OCI-LY7 (cell line): ENCODE measurements around the gene RNF224. TPM values are rescaled to one million over a fixed set of nuclear protein-coding genes. Genes with fewer than 3 reads are reported as not detected.

Experiments used
- BruUV-seq: library from RNA; stranded (reverse); fragments of 400-500 nt; replicated peaks from 2 replicates; lab custom pipeline; 2021; lab: Mats Ljungman, UMichigan
- CTCF ChIA-PET: fragments of 300-600 bp; sonication (Branson Sonifier 250); formaldehyde crosslinking; loops from one replicate; lab custom pipeline; 2022; ENCODE audit warnings: antibody characterized with exemption; ENCODE audit not compliant: unreplicated experiment; lab: Charles Lee
- POLR2A ChIA-PET: fragments of 300-600 bp; sonication (Branson Sonifier 250); formaldehyde crosslinking; loops from one replicate; lab custom pipeline; 2022; ENCODE audit warnings: antibody characterized with exemption; lab: Charles Lee
- DNase-seq: peaks from one replicate; pipeline ENCODE4 v3.0.0-alpha.2; 2015; ENCODE audit warnings: low spot score
- H2AFZ ChIP-seq: fragments of 200-600 bp; sonication (generic), shearing (Covaris generic); 2 replicates; pipeline ENCODE4 v1.6.1; 2014; ENCODE audit warnings: mild to moderate bottlenecking, antibody characterized with exemption, low read length, moderate library complexity
- H3K27ac ChIP-seq: fragments of 200-600 bp; sonication (generic); 2 replicates; pipeline ENCODE4 v1.5.1; 2014; ENCODE audit warnings: mixed run types, low read depth, mild to moderate bottlenecking, moderate library complexity, low read length, inconsistent platforms; ENCODE audit not compliant: poor library complexity, severe bottlenecking
- H3K36me3 ChIP-seq: fragments of 200-600 bp; sonication (generic); 2 replicates; pipeline ENCODE4 v1.6.1; 2014; ENCODE audit warnings: mild to moderate bottlenecking, antibody characterized with exemption, low read length, moderate library complexity, mixed read lengths; ENCODE audit not compliant: insufficient read depth
- H3K4me1 ChIP-seq: fragments of 200-600 bp; sonication (generic); 2 replicates; pipeline ENCODE4 v1.5.1; 2014; ENCODE audit warnings: mild to moderate bottlenecking, low read length; ENCODE audit not compliant: insufficient read depth, poor library complexity, severe bottlenecking
- H3K4me2 ChIP-seq: fragments of 200-600 bp; sonication (generic); 2 replicates; pipeline ENCODE4 v1.6.1; 2014; ENCODE audit warnings: mild to moderate bottlenecking, low read length
- H3K4me3 ChIP-seq: fragments of 200-600 bp; sonication (generic); 2 replicates; pipeline ENCODE4 v1.5.1; 2014; ENCODE audit warnings: mild to moderate bottlenecking, low read depth, low read length; ENCODE audit not compliant: poor library complexity, severe bottlenecking
- H3K79me2 ChIP-seq: fragments of 200-600 bp; sonication (generic); 2 replicates; pipeline ENCODE4 v1.6.1; 2016; ENCODE audit warnings: low read depth, mild to moderate bottlenecking, low read length, moderate library complexity, mixed read lengths; ENCODE audit not compliant: insufficient read depth
- H3K9me2 ChIP-seq: fragments of 200-600 bp; sonication (generic); 2 replicates; pipeline ENCODE4 v1.6.1; 2016; ENCODE audit warnings: mild to moderate bottlenecking, low read length, mixed read lengths; ENCODE audit not compliant: insufficient read depth
- H3K9me3 ChIP-seq: fragments of 200-600 bp; sonication (generic); 2 replicates; pipeline ENCODE4 v1.6.1; 2014; ENCODE audit warnings: mild to moderate bottlenecking, mixed run types, low read length, mixed read lengths
- H4K20me1 ChIP-seq: fragments of 200-600 bp; sonication (generic); 2 replicates; pipeline ENCODE4 v1.6.1; 2014; ENCODE audit warnings: mild to moderate bottlenecking, antibody characterized with exemption, low read length, moderate library complexity, mixed read lengths; ENCODE audit not compliant: insufficient read depth
- CTCF ChIP-seq: fragments of 200-600 bp; sonication (generic); conservative IDR thresholded peaks from 2 replicates; pipeline ENCODE4 v1.5.1; 2014; ENCODE audit warnings: mild to moderate bottlenecking, antibody characterized with exemption, low read length, moderate library complexity, mixed read lengths
- EZH2phosphoT487 ChIP-seq: fragments of 200-600 bp; sonication (generic); IDR thresholded peaks from 2 replicates; pipeline ENCODE4 v1.6.1; 2018; ENCODE audit warnings: low read depth, borderline replicate concordance, mild to moderate bottlenecking, mixed run types, antibody characterized with exemption, low read length, moderate library complexity, mixed read lengths
- intact Hi-C: fragments of 100-400 bp; cut with micrococcal nuclease; formaldehyde crosslinking; loops from one replicate; pipeline ENCODE4 v1.10.0; 2022; ENCODE audit not compliant: unreplicated experiment
- total RNA-seq, 2 experiments: library from RNA; depleted of rRNA in 1 of 2; stranded (reverse); fragments of >200 nt in 1 of 2; shearing (Covaris generic) in 1 of 2; gene quantifications; 2 replicates each; pipeline ENCODE4 v1.2.3, GENCODE V29; 2014 to 2022

RNF224 gene
- total RNA-seq, 2 experiments from 2014 or later, result 0.13 to 0.30 TPM

GRCh38 chr9:137181680-137182079 lies 45.6 kb upstream of the RNF224 start:
- Histone ChIP-seq H3K4me1 (peaks cover 5% of the 10 kb centered on the region), H3K79me2 (peaks cover 4% of the 10 kb centered on the region; the same call in 1 of the 2 replicates), H3K4me2 (no peak overlapping the region), H3K9me3 (no peaks in the 10 kb centered on the region), H3K4me3 (no peak overlapping the region), H3K9me2 (no peaks in the 10 kb centered on the region), H4K20me1 (no peaks in the 10 kb centered on the region; the same call in 1 of the 2 replicates), H3K36me3 (peaks cover 71% of the 10 kb centered on the region), H2AFZ (no peak overlapping the region), H3K27ac (no peak overlapping the region)
- CTCF ChIA-PET, result no interaction called here
- no peak for DNase-seq
- TF ChIP-seq EZH2phosphoT487, result no peak
- TF ChIP-seq CTCF, result no peak
- intact Hi-C loops, result no loop called here
- POLR2A ChIA-PET, result no interaction called here
- BruUV-seq, result no TSS peak

DNA sequence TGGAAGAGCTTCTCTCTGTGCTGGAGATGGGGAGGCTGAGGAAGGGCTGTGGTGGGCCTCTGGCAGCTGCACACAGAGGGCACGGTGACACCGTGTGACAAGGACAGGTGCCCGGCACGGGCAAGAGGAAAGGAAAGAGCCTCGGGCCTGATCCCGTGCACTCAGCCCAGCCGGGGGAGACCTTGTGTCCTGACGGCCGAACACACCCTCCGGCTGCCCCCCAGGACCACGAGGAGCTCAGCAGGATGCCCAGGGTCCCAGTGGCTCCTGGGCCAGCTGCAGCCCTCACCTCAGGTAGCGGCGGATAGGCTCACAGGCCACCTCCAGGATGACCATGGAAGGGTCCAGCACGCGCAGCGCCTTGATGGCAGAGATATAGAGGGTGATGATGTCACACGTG lies 44.5 kb upstream of the RNF224 start:
- CTCF ChIA-PET, result no interaction called here
- peaks cover 16% of the 10 kb centered on the region for H3K79me2 ChIP-seq

More for the DNA sequence above, 44.5 kb upstream of the RNF224 start:
- no peak overlapping the region for H3K27ac ChIP-seq
- H3K4me2 ChIP-seq, result no peak overlapping the region
- intact Hi-C loops, result no loop called here
- peaks cover 6% of the 10 kb centered on the region; the same call in 1 of the 2 replicates for H4K20me1 ChIP-seq
- no peaks in the 10 kb centered on the region for H3K9me2 ChIP-seq
- no peaks in the 10 kb centered on the region for H3K9me3 ChIP-seq
- H2AFZ ChIP-seq, result no peak overlapping the region
- no peak overlapping the region for H3K4me3 ChIP-seq
- TF ChIP-seq CTCF (no peak), EZH2phosphoT487 (no peak)
- BruUV-seq, result no TSS peak
- peaks cover 67% of the 10 kb centered on the region for H3K36me3 ChIP-seq
- no peak for DNase-seq
- POLR2A ChIA-PET, result interaction anchor here (1.0 kb wide), 1 partner anchor 32 kb away, joined by 6 read pairs; no protein-coding TSS in a partner anchor
- H3K4me1 ChIP-seq, result peaks cover 15% of the 10 kb centered on the region
